ENCODE results near the gene RBPMS2. TPM values are rescaled to one million over a fixed set of nuclear protein-coding genes. Genes with fewer than 3 reads are reported as not detected.

Gene RBPMS2
- total and polyA plus RNA-seq, 2 donors (not counting 1 experiment from before 2014, with no cell fraction given), result 0.47 to 0.63 TPM

- H4K20me1 ChIP-seq (ENCODE audit: control insufficient read depth, insufficient read depth, low read length, poor library complexity, severe bottlenecking), result no peaks in the 10 kb centered on the region
- Mint-ChIP-seq H3K9me3 (ENCODE audit: insufficient read depth) (no peaks in the 10 kb centered on the region), H3K27me3 (no peaks in the 10 kb centered on the region), H3K4me3 (no peak overlapping the region), H3K4me1 (peaks cover 22% of the 10 kb centered on the region), H3K27ac (no peak overlapping the region)
- no peaks in the 10 kb centered on the region for H3K9me3 ChIP-seq (ENCODE audit: control extremely low read depth in 1 of 3, control insufficient read depth in 2 of 3, insufficient read depth in 1 of 3, low read length in 2 of 3)
- no peak overlapping the region for H3K4me3 ChIP-seq (ENCODE audit: control extremely low read depth in 1 of 5, extremely low read depth in 1 of 5, insufficient read depth in 1 of 5, low read depth in 2 of 5, low read length in 4 of 5)
- whole genome bisulfite sequencing (ENCODE audit: insufficient coverage), result 95% methylated on average over 4 of the region's 6 CpGs
- H3K4me1 ChIP-seq (ENCODE audit: control insufficient read depth in 2 of 2, insufficient read depth in 2 of 2, low read length in 2 of 2), result peaks cover 18 to 28% of the 10 kb centered on the region in 2 donors
- H3K27ac ChIP-seq (ENCODE audit: low read length in 2 of 2), result no peak overlapping the region
- no peak for DNase-seq
- peaks cover 0 to 47% of the 10 kb centered on the region in 2 experiments for H3K36me3 ChIP-seq (replicated peaks in 1 of 2; ENCODE audit: control extremely low read depth in 1 of 2, control insufficient read depth in 1 of 2, extremely low read depth in 1 of 2, insufficient read depth in 2 of 2, low read length in 1 of 2)
- TF ChIP-seq CTCF (IDR thresholded peaks at IDR 0.05), result peak; percentile 11
- no peak for TF ChIP-seq EZH2 (IDR thresholded peaks at IDR 0.05; ENCODE audit: borderline replicate concordance, insufficient read depth, low read depth, low read length, poor library complexity, severe bottlenecking)
- no peak overlapping the region for H3K4me2 ChIP-seq (replicated peaks; ENCODE audit: low read depth, low read length, poor library complexity, severe bottlenecking)
- no peak for ATAC-seq (ENCODE audit: low read depth)
- no peaks in the 10 kb centered on the region for H3K27me3 ChIP-seq (replicated peaks in 1 of 4; ENCODE audit: control extremely low read depth in 1 of 4, control insufficient read depth in 3 of 4, insufficient read depth in 4 of 4, low read length in 3 of 4)
- intact Hi-C loops (cut with micrococcal nuclease), result no loop called here
- H3K79me2 ChIP-seq (ENCODE audit: control insufficient read depth, insufficient read depth, low read length), result peaks cover 46% of the 10 kb centered on the region
- no peak overlapping the region for H2AFZ ChIP-seq (ENCODE audit: insufficient read depth, low read depth, low read length, poor library complexity, severe bottlenecking)
- CTCF ChIA-PET, result interaction anchor here (0.6 to 25.3 kb wide), 8 partner anchors 8 to 214 kb away, joined by 3 to 549 read pairs (median 5); no protein-coding TSS in a partner anchor
- no peak overlapping the region for H3K9ac ChIP-seq (ENCODE audit: low read length)
- POLR2A ChIA-PET, result no interaction called here
These were observed 84.7 kb downstream of the RBPMS2 start for GRCh38 chr15:64690578-64691296.

- Histone ChIP-seq H3K4me2 (replicated peaks; ENCODE audit: low read depth, low read length, poor library complexity, severe bottlenecking) (no peak overlapping the region), H4K20me1 (ENCODE audit: control insufficient read depth, insufficient read depth, low read length, poor library complexity, severe bottlenecking) (no peaks in the 10 kb centered on the region), H3K36me3 (replicated peaks in 1 of 2; ENCODE audit: control extremely low read depth in 1 of 2, control insufficient read depth in 1 of 2, extremely low read depth in 1 of 2, insufficient read depth in 2 of 2, low read length in 1 of 2) (peaks cover 0 to 47% of the 10 kb centered on the region in 2 experiments), H3K4me3 (ENCODE audit: control extremely low read depth in 1 of 5, extremely low read depth in 1 of 5, insufficient read depth in 1 of 5, low read depth in 2 of 5, low read length in 4 of 5) (no peak overlapping the region), H3K27ac (ENCODE audit: low read length in 2 of 2) (no peak overlapping the region), H3K9ac (ENCODE audit: low read length) (no peak overlapping the region), H3K4me1 (ENCODE audit: control insufficient read depth in 2 of 2, insufficient read depth in 2 of 2, low read length in 2 of 2) (peaks cover 11 to 20% of the 10 kb centered on the region in 2 donors), H2AFZ (ENCODE audit: insufficient read depth, low read depth, low read length, poor library complexity, severe bottlenecking) (no peak overlapping the region), H3K9me3 (ENCODE audit: control extremely low read depth in 1 of 3, control insufficient read depth in 2 of 3, insufficient read depth in 1 of 3, low read length in 2 of 3) (no peaks in the 10 kb centered on the region), H3K27me3 (replicated peaks in 1 of 4; ENCODE audit: control extremely low read depth in 1 of 4, control insufficient read depth in 3 of 4, insufficient read depth in 4 of 4, low read length in 3 of 4) (no peaks in the 10 kb centered on the region), H3K79me2 (ENCODE audit: control insufficient read depth, insufficient read depth, low read length) (peaks cover 43% of the 10 kb centered on the region)
- Mint-ChIP-seq H3K4me3 (no peak overlapping the region), H3K27ac (no peak overlapping the region), H3K4me1 (peaks cover 14% of the 10 kb centered on the region), H3K27me3 (no peaks in the 10 kb centered on the region), H3K9me3 (ENCODE audit: insufficient read depth) (no peaks in the 10 kb centered on the region)
- intact Hi-C loops (cut with micrococcal nuclease), result no loop called here
- DNase-seq (no peak), ATAC-seq (ENCODE audit: low read depth) (no peak)
- WGBS (ENCODE audit: insufficient coverage), result 50% methylated on average over 1 of the region's 3 CpGs
- ChIA-PET POLR2A (no interaction called here), CTCF (interaction anchor here (0.6 to 25.3 kb wide), 7 partner anchors 11 to 215 kb away, joined by 3 to 549 read pairs (median 5); no protein-coding TSS in a partner anchor)
- no peak for TF ChIP-seq EZH2 (IDR thresholded peaks at IDR 0.05; ENCODE audit: borderline replicate concordance, insufficient read depth, low read depth, low read length, poor library complexity, severe bottlenecking)
- TF ChIP-seq CTCF (IDR thresholded peaks at IDR 0.05), result no peak
These were observed 85.4 kb downstream of the RBPMS2 start for GRCh38 chr15:64690008-64690407.

Measured in B cell (primary cell).